ENCODE data around the gene PDPK1.

DNA sequence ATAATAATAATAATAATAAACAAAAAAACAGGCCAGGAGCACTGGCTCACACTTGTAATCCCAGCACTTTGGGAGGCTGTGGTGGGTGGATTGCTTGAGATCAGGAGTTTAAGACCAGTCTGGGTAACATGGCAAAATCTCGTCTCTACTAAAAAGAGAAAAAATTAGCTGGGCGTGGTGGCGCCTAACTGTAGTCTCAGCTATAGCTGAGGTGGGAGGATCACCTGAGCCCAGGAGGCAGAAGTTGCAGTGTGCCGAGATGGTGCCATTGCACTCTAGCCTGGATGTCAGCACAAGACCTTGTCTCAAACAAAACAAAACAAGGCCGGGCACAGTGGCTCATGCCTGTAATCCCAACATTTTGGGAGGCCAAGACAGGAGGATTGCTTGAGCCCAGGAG is 42.8 kb upstream of the PDPK1 start:
- no peak for TF ChIP-seq TAF1 (IDR thresholded peaks at IDR 0.05; ENCODE audit: low read depth)
- TF ChIP-seq RAD21 (IDR thresholded peaks at IDR 0.05; ENCODE audit: low read depth): no peak
- TF ChIP-seq NFIC (IDR thresholded peaks at IDR 0.05): no peak
- TF ChIP-seq, protein P1, sequence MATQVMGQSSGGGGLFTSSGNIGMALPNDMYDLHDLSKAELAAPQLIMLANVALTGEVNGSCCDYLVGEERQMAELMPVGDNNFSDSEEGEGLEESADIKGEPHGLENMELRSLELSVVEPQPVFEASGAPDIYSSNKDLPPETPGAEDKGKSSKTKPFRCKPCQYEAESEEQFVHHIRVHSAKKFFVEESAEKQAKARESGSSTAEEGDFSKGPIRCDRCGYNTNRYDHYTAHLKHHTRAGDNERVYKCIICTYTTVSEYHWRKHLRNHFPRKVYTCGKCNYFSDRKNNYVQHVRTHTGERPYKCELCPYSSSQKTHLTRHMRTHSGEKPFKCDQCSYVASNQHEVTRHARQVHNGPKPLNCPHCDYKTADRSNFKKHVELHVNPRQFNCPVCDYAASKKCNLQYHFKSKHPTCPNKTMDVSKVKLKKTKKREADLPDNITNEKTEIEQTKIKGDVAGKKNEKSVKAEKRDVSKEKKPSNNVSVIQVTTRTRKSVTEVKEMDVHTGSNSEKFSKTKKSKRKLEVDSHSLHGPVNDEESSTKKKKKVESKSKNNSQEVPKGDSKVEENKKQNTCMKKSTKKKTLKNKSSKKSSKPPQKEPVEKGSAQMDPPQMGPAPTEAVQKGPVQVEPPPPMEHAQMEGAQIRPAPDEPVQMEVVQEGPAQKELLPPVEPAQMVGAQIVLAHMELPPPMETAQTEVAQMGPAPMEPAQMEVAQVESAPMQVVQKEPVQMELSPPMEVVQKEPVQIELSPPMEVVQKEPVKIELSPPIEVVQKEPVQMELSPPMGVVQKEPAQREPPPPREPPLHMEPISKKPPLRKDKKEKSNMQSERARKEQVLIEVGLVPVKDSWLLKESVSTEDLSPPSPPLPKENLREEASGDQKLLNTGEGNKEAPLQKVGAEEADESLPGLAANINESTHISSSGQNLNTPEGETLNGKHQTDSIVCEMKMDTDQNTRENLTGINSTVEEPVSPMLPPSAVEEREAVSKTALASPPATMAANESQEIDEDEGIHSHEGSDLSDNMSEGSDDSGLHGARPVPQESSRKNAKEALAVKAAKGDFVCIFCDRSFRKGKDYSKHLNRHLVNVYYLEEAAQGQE (IDR thresholded peaks at IDR 0.05; ENCODE audit: low read depth): no peak
